Stimulated activated CD4-positive, alpha-beta T cell treated with anti-CD3 and anti-CD28 coated beads, TNF-alpha, amount 100 ng/mL, for 48 hours (primary cell): Measurements from ENCODE around the gene TRPV4.

Experiments used
- DNase-seq, 3 donors: peaks; one replicate each; pipeline ENCODE4 v3.0.0-alpha.2; 2020; ENCODE audit warnings: low read depth in 3 of 3

The TRPV4 gene

DNA sequence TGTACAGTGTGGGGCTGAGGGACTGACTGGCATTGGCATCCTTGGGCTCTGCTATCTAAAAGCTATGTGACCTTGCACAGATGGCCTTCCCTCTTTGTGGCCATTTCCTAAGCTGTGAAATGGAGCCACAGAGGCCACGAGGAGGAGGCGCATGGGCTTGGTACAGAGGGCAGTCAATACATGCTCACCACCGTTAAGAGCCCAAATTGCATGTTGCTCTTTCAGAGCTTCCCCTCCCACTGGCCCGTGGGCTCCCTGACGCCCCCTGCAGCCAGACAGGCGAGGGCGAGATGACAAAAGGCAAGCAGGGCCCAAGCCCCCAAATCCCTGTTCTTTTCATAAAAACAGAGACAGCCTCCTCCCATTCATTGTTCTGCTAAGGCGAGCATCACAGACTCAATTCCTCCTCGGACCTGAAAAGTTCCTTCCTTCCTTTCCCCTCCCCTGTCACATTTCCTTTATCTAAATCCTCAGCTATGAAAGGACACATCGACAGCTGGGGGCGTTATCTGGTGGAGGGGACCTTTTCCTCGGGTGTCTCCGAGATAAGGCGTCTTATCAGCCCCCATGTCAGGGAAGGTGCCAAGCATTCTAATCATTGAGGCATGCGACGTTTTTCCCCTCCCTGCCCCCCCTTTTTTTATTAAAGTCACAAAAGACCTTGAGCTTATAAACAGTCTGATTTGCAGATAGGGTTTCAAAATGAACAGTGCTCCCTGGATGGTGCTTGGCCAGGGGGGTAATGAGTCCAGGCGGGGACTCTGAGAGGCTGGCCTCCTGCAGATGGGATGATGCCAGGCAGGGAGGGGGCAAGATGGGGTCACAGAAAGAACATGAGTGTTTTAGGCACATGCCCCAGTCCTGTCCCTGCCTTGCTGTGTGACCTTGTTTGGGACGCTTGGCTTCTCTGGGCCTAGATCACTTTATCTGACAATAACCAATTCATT, 93.2 kb downstream of the TRPV4 start:
- no peak for DNase-seq

DNA sequence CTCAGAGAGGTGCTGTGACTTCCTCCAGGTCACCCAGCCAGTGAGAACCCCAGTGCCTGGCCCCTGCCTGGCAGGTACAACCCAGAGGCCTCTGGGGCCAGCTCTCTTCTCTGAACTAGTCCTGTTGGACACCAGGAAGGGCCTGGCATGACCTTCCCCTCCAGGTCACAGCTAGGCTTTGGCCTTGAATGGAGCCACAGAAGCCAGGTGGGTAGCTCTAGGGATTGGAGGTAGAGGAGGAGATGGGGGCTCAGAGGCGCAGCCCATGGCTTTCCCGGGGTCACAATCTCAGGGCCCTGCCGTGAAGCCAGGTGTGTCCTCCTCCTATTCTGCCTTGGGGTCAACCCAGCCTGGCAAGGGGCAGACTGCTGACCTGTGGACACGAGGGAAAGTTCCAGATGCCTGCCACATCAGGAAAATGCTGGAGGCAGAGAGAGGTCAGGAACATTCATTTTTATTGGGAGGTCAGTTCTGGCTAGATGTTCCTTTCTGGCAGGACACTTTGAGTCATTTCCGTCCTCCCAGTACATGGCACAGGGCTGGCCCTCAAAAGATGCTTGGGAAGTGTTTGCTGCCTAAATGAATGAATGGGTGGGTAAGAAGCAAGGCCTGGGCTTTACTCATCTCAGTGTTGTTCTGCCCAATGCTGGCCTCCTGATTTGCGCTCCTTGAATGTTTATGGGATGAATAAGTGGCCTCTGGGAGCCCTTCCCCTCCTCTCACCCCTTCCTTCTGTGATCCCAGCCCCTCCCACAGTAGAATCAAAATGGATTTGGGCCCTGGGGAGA, 94.1 kb downstream of the TRPV4 start:
- DNase-seq, result no peak

DNA sequence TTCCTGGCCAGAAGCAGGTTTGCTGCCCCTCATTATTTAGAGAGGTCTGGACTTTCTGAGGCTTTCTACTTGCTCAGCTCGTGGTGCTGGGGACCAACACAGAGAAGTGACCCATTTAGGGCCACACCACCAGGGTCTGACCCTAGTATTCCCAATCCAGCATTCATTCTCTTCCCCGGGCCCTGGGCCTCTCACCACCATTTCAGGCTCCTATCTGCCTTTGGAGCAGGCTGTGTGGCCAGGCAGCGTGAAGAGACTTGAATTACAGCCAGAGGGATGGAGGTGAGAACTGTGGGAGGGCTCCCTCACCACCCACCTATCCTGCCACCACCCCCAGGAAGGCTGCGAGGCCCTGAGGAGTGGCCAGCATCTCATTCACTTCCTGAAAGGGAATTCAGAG, 95.0 kb downstream of the TRPV4 start:
- no peak for DNase-seq

DNA sequence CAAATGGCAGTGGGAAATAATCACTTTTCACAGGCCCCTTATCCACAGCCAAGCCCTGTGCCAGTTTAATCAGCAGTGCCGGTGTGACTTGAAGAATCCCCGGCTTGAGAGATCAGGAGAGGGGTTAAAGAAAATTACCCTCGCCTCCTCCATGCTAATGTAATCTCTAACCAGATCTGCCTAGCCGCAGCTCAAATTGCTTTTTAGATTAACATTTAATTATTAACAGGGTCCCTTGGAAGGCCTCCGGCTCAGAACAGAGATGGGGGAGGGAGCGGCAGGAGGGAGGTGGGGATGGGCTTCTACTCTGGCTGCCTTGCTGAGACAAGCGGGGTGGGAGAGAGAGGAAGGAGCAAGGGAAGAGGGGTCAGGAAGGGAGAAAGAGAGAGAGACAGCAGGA, 95.6 kb downstream of the TRPV4 start:
- no peak for DNase-seq

DNA sequence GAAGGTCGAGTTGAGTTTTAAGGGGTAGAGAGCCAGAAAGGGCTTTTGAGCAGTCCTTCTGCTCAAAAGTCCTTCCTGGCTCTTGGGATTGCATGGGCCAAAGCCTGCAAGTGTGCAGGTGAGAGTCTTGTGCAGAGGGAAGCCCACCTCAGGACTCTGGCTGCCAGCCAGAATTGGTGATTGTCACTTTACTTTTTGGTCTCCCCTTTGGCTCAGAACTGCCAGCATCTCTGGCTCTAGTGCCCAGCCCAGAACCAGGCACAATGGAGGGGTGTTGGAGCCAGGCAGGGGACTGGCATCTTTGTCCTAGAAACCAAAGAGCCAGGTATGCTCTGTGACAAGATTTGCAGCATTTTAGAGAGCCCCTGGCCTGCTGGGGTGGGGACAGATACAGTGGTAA, 96.1 kb downstream of the TRPV4 start:
- DNase-seq, result no peak

DNA sequence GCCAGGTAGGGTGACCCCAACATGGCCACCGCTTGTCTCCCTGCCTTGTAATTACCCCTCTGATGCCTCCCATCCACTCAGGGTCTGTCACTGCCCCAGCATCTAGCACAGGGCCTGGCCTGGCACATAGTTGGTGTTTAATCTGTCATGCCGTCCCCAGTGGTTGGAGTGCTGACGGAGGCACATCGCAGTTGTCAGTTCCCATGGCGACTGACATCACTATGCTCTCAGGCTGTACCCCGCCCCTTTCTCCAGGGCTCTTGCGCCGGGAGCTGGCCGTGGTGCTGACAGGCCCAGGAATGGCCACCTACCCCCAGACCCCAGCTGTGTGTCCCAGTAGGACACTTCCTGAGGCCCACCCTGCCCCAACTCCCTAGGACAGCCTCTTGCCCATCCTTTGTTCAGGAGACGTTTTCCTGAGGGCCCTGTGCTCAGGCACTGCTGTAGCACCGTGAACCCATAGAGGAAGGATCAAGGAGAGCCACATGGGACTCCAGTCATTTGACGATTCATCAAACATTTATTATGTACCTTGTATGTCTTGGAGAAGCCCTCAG, 96.6 kb downstream of the TRPV4 start:
- no peak for DNase-seq

DNA sequence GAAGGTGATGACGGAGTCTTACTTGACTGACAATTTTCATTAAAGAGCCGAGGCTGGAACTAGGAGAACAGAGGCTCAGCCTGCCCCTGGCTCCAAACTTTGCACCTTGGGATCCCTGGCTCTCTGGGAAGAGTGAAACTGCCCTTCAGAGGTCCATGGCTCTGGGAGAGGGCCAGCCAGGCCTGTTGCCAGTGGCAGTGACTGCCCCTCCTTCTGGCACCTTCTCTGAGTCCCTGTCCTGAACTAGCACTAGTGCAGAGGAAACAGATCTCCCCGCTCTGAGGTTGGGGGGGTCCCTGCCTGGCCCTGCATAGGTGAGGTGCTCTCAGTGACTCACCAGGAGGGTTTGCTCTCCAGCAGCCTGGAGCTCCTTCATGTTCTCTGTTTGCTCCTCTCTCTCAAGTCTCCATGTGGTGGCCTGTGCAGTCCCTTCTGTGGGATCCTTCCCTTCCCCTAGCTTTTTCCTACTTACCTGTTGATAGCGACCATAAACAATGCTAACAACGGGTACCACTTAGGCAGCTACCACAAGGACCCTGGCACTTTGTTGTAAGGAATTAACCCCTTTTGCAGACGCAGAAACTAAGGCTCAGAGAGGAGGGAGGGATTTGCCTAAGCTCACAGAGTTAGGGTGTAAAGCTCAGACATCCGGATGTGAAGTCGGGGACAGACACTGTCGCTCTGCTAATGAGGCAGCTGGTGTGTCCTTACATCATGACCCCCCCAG, 97.2 kb downstream of the TRPV4 start:
- no peak for DNase-seq

DNA sequence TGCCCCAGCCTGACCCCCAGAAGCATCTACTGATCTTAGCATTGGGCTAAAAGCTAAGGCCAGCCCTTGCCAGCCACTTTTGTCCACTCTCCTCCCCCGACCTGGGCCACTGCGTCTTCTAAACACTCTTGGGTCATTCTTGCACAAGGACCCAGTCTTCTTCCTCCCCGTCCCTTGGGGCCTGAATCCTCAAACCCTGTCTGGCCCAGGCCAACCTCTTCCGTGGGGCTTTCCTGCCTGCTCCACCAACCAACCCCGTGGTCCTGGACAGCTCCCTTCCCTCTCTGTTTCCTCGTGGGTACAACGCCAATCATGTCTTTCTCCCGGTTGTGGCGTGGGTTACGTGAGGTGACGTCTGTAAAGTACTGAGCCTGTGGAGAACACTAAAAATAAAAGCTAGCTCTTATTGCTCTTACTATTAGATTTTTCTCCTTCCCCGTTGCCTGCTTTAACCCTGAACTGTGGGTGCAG, 98.1 kb downstream of the TRPV4 start:
- no peak for DNase-seq

DNA sequence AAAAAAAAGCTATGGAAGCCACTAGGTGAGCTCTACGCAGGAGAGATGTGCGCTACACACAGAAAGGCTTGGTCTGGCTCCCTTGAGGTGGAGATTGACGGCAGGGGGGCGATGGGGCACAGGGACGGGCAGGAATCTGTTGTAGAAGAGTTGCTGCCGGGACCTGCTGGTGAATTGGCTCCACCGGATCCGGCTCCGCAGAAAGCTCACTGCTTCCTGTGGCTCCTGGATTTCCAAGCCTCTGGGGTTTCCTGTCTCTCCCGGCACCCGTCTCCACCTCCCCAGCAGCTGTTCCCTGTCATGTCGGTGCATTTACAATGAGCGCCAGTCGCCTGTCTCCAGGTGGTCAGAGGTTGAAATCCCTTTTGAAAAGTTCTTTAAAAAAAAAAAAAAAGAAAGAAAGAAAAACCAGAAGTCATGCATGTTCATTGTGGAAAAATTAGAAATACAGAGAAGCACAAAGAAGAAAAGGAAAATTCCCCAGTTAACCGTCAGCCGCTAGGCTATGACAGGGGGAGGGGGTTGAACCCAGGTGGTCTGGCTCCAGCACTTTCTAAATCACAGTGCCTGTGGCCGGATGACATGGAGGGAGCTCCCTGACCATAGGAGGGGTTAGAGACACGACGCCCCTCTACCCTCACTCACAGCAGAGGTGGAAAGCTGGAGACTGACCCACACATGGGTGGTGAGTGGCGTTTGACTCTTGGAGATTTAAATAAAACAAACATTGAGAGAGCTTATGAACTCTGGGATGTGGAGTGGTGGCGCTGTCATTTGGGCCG, 98.8 kb downstream of the TRPV4 start:
- DNase-seq, result no peak
